GM12878 (cell line): ENCODE results near the gene SYNM. TPM values are rescaled to one million over a fixed set of nuclear protein-coding genes. Genes with fewer than 3 reads are reported as not detected.

Source experiments
- ATAC-seq: fragments of 200-7000 bp; cut with Tn5 transposase; 3 replicates; pipeline ENCODE4 v1.9.1; 2020; ENCODE audit warnings: mild to moderate bottlenecking, moderate library complexity
- BruUV-seq: library from RNA; stranded (reverse); fragments of 400-500 nt; replicated peaks from 2 replicates; lab custom pipeline; 2021; lab: Mats Ljungman, UMichigan
- CTCF ChIA-PET: fragments of 300-600 bp; sonication (Branson Sonifier 250); formaldehyde crosslinking; extraction: SDS; loops from one replicate; lab custom pipeline; 2021; ENCODE audit warnings: inconsistent platforms; lab: Yijun Ruan, JAX
- POLR2A ChIA-PET: fragments of 350-600 bp; formaldehyde crosslinking; extraction: SDS; loops from one replicate; lab custom pipeline; 2021; ENCODE audit warnings: inconsistent platforms; lab: Charles Lee
- RAD21 ChIA-PET: fragments of 300-600 bp; sonication (Branson Sonifier 250); formaldehyde crosslinking; loops from one replicate; lab custom pipeline; 2023; ENCODE audit warnings: antibody characterized with exemption; ENCODE audit not compliant: unreplicated experiment; lab: Charles Lee
- SMC1A ChIA-PET: fragments of 300-600 bp; sonication (Branson Sonifier 250); formaldehyde crosslinking; loops from one replicate; lab custom pipeline; 2023; ENCODE audit not compliant: unreplicated experiment, uncharacterized antibody; lab: Charles Lee
- DNase-seq: peaks from one replicate; pipeline ENCODE4 v3.0.0-alpha.2; 2011; ENCODE audit warnings: low read depth, low spot score
- FAIRE-seq: peaks from 3 replicates; lab custom pipeline; 2011; peaks lifted over from hg19 to GRCh38; lab: Jason Lieb, UNC
- H2AFZ ChIP-seq: 2 replicates; pipeline ENCODE4 v1.6.0; 2011; ENCODE audit warnings: low read depth, low read length, control low read depth; ENCODE audit not compliant: control insufficient read depth
- H3K27ac ChIP-seq: 2 replicates; pipeline ENCODE4 v1.5.1; 2011; ENCODE audit warnings: control low read depth; ENCODE audit not compliant: control insufficient read depth, insufficient read depth
- H3K27me3 ChIP-seq, 2 experiments: replicated peaks in 1 of 2; 2 replicates each; pipeline versions ENCODE4 v1.6.0 to v1.6.1; 2011; ENCODE audit warnings: low read length in 1 of 2; ENCODE audit not compliant: control insufficient read depth in 2 of 2, insufficient read depth in 2 of 2
- H3K36me3 ChIP-seq, 2 experiments: 2 replicates each; pipeline ENCODE4 v1.5.1; 2011; ENCODE audit warnings: low read length in 1 of 2; ENCODE audit not compliant: control insufficient read depth in 2 of 2, insufficient read depth in 2 of 2
- H3K4me1 ChIP-seq: 2 replicates; pipeline ENCODE4 v1.6.1; 2011; ENCODE audit warnings: mild to moderate bottlenecking, low read length, moderate library complexity, mixed read lengths; ENCODE audit not compliant: control insufficient read depth, insufficient read depth
- H3K4me2 ChIP-seq: 2 replicates; pipeline ENCODE4 v1.6.0; 2011; ENCODE audit warnings: control low read depth; ENCODE audit not compliant: control insufficient read depth, insufficient read depth
- H3K4me3 ChIP-seq: fragments of 200-600 bp; sonication (generic); 2 replicates; pipeline ENCODE4 v1.5.1; 2016
- H3K79me2 ChIP-seq: 2 replicates; pipeline ENCODE4 v1.6.0; 2011; ENCODE audit warnings: low read length; ENCODE audit not compliant: control insufficient read depth, insufficient read depth
- H3K9ac ChIP-seq: 2 replicates; pipeline ENCODE4 v1.8.0; 2011; ENCODE audit warnings: low read length, control low read depth, mixed read lengths; ENCODE audit not compliant: control insufficient read depth, insufficient read depth
- H3K9me3 ChIP-seq: replicated peaks from 3 replicates; pipeline ENCODE4 v1.5.1; 2011; ENCODE audit warnings: mild to moderate bottlenecking, low read length; ENCODE audit not compliant: control insufficient read depth, insufficient read depth
- H4K20me1 ChIP-seq: 2 replicates; pipeline ENCODE4 v1.6.0; 2011; ENCODE audit not compliant: control insufficient read depth, insufficient read depth
- CTCF ChIP-seq, 3 experiments: IDR thresholded peaks in 2 of 3; conservative IDR thresholded peaks in 1 of 3; 2 replicates each; pipeline ENCODE4 v1.5.1; 2011; ENCODE audit warnings: low read depth in 3 of 3, low read length in 3 of 3, mild to moderate bottlenecking in 3 of 3, control low read depth in 2 of 3, moderate library complexity in 2 of 3, inconsistent platforms in 1 of 3, mixed read lengths in 1 of 3; ENCODE audit not compliant: control insufficient read depth in 2 of 3, insufficient read depth in 1 of 3; ENCODE audit errors: extremely low read depth in 1 of 3
- EP300 ChIP-seq, 2 experiments: fragments of 150-350 bp in 1 of 2; IDR thresholded peaks; 2 replicates each; pipeline ENCODE4 v1.6.1; 2011 to 2012; ENCODE audit warnings: low read depth in 2 of 2, low read length in 2 of 2, borderline replicate concordance in 1 of 2, improper control_type of control experiment in 1 of 2, inconsistent platforms in 1 of 2; ENCODE audit not compliant: control insufficient read depth in 1 of 2
- ETV6 ChIP-seq, 2 experiments: fragments of 450-650 bp in 1 of 2; IDR thresholded peaks in 1 of 2; conservative IDR thresholded peaks in 1 of 2; 2 replicates each; pipeline ENCODE4 v1.6.1; 2014; ENCODE audit warnings: antibody characterized with exemption in 1 of 2, borderline replicate concordance in 1 of 2, low read depth in 1 of 2, mild to moderate bottlenecking in 1 of 2, moderate library complexity in 1 of 2
- SMAD1 ChIP-seq: fragments of 450-650 bp; IDR thresholded peaks from 2 replicates; pipeline ENCODE4 v1.6.1; 2018; ENCODE audit warnings: mild to moderate bottlenecking, low read depth; ENCODE audit not compliant: partially characterized antibody
- SMARCA5 ChIP-seq: fragments of 450-650 bp; IDR thresholded peaks from 2 replicates; pipeline ENCODE4 v1.6.1; 2017; ENCODE audit warnings: mild to moderate bottlenecking
- TCF3 ChIP-seq: IDR thresholded peaks from 2 replicates; pipeline ENCODE4 v1.6.1; 2012; ENCODE audit warnings: low read depth, mild to moderate bottlenecking, low read length, borderline replicate concordance; ENCODE audit not compliant: insufficient read depth
- USF2 ChIP-seq: IDR thresholded peaks from 2 replicates; pipeline ENCODE4 v1.6.1; 2011; ENCODE audit warnings: low read depth, low read length, improper control_type of control experiment, borderline replicate concordance
- ZNF217 ChIP-seq: fragments of 450-650 bp; IDR thresholded peaks from 2 replicates; pipeline ENCODE4 v1.6.1; 2017; ENCODE audit warnings: antibody characterized with exemption, mild to moderate bottlenecking
- WGBS: methylation state at CpG from one replicate; pipeline ENCODE4 v1.1.6; 2016; ENCODE audit warnings: low lambda C conversion rate; ENCODE audit not compliant: insufficient replicate concordance, insufficient coverage; ENCODE audit errors: missing lambda C conversion rate; 5-methylcytosine and 5-hydroxymethylcytosine counted together
- in situ Hi-C: fragments of 300-500 bp; cut with MboI; formaldehyde crosslinking; loops from 9 replicates; pipeline ENCODE4 v1.14.3; 2018; ENCODE audit warnings: mixed read lengths
- intact Hi-C: fragments of 100-400 bp; cut with micrococcal nuclease; formaldehyde crosslinking; loops from one replicate; pipeline ENCODE4 v1.14.2; 2022; ENCODE audit not compliant: unreplicated experiment
- polyA plus RNA-seq, 11 experiments: library from polyadenylated mRNA; depleted of rRNA in 4 of 11; unstranded in 6 of 11; stranded (reverse) in 5 of 11; fragments of >200 nt; fragmentation: Nextera tagmentation in 4 of 11; fragmentation: Illumina TruSeq in 1 of 11; extraction: Ambion mirVana in 4 of 11; extraction: Trizol in 1 of 11; gene quantifications; 1 replicate in 1 of 11; 2 replicates in 10 of 11; pipeline versions ENCODE4 v1.2.1 to v1.2.3, GENCODE V29; 2011 to 2016; ENCODE audit warnings: inconsistent platforms in 2 of 11, missing spikeins in 2 of 11, low read depth in 1 of 11
- total RNA-seq, 4 experiments: library from RNA; depleted of rRNA in 3 of 4; stranded (reverse); fragments of >200 nt in 3 of 4; fragmentation: Illumina TruSeq in 1 of 4; extraction: Trizol in 1 of 4; gene quantifications; 2 replicates each; pipeline versions ENCODE4 v1.2.1 to v1.2.3, GENCODE V29; 2013 to 2021

SYNM gene
- total and polyA plus RNA-seq, 10 of the 15 experiments (the other 5 are each of a cell fraction or from before 2014, with no cell fraction given), result 0.05 to 1.1 (median 0.89) TPM; not detected in 1

GRCh38 chr15:99055555-99056134 lies 49.2 kb upstream of the SYNM start:
- POLR2A ChIA-PET, result interaction anchor here (0.6 to 0.7 kb wide), 3 partner anchors 20 to 537 kb away, joined by 3 to 7 read pairs (median 5); no protein-coding TSS in a partner anchor
- ATAC-seq, result no peak
- Histone ChIP-seq H3K9me3 (no peaks in the 10 kb centered on the region; the same call in 2 of the 3 replicates), H3K27me3 (no peaks in the 10 kb centered on the region), H2AFZ (no peak overlapping the region), H3K4me2 (no peak overlapping the region), H3K79me2 (no peaks in the 10 kb centered on the region), H3K36me3 (no peaks in the 10 kb centered on the region), H3K27ac (no peak overlapping the region), H3K9ac (no peak overlapping the region), H3K4me3 (no peak overlapping the region), H3K4me1 (peaks cover 16% of the 10 kb centered on the region), H4K20me1 (no peaks in the 10 kb centered on the region)
- intact Hi-C loops (loop anchor here (5.0 kb wide), 2 partner anchors 153 to 278 kb away; no protein-coding TSS in a partner anchor), in situ Hi-C loops (no loop called here)
- no peak for FAIRE-seq
- DNase-seq, result no peak
- WGBS, result 37% methylated on average over 6 of the region's 6 CpGs
- RAD21 ChIA-PET, result interaction anchor here (4.6 to 4.7 kb wide), 2 partner anchors 19 to 103 kb away, joined by 40 to 45 read pairs; no protein-coding TSS in a partner anchor
- BruUV-seq, result no TSS peak
- CTCF ChIA-PET, result interaction anchor here (1.5 to 5.2 kb wide), 2 partner anchors 19 to 103 kb away, joined by 4 to 52 read pairs; no protein-coding TSS in a partner anchor
- SMC1A ChIA-PET, result interaction anchor here (1.6 to 7.6 kb wide), 5 partner anchors 18 to 222 kb away, joined by 3 to 86 read pairs (median 27); no protein-coding TSS in a partner anchor
- TF ChIP-seq EP300 (IDR thresholded peaks at IDR 0.05; ENCODE audit: borderline replicate concordance in 1 of 2, control insufficient read depth in 1 of 2, low read depth in 2 of 2, low read length in 2 of 2), result no peak
- TF ChIP-seq ETV6 (conservative IDR thresholded peaks at IDR 0.05 in 1 of 2, IDR thresholded peaks at IDR 0.05 in 1 of 2; ENCODE audit: borderline replicate concordance in 1 of 2, low read depth in 1 of 2), result no peak
- no peak for TF ChIP-seq USF2
- no peak for TF ChIP-seq SMAD1
- TF ChIP-seq CTCF (IDR thresholded peaks at IDR 0.05 in 2 of 3, conservative IDR thresholded peaks at IDR 0.05 in 1 of 3; ENCODE audit: control insufficient read depth in 2 of 3, extremely low read depth in 1 of 3, insufficient read depth in 1 of 3, low read depth in 3 of 3, low read length in 3 of 3), result no peak
- TF ChIP-seq ZNF217, result no peak
- no peak for TF ChIP-seq TCF3
- TF ChIP-seq SMARCA5, result no peak
